ENCODE data around the gene THAP4.
"Not testable (repeated sequence)": the region's sequence is repeated elsewhere in the genome, so short reads cannot be mapped to it uniquely, and the experiment has no call there.

THAP4 gene

DNA sequence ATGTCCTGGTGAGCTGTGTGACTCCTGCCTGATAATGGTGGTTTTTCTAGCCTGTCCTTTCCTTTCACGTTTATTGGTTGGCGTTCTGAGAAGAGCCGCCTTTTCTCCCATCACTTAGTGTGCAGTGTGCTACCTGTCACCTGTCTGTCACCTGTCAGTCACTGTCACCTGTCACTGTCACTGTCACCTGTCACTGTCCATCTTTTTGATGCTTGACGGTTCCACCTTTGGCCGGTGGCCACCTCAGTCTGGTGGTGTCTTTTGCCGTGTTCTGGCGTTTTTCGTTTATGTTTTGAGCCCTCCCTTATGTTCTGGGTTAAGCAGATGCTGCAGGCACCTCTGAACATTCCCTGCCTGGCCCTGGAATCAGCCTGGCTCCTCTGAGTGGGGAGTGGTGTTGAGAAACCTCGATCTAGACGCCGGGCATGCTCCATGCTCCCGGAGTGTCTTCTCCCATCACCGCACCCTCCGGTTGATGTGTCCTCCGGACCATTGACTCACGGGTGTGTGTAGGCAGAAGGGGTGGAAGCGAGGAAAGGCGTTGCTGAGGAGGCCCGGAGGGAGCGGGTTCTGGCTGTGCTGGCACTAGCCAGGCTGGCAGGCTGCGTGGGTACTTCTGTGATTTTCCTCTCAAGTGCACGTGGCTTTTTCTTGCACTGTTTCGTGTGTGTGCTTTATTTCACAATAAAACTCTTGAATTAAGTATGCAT is 28.9 kb upstream of the THAP4 start:
- DNase-seq (ENCODE audit: low read depth), result no peak

DNA sequence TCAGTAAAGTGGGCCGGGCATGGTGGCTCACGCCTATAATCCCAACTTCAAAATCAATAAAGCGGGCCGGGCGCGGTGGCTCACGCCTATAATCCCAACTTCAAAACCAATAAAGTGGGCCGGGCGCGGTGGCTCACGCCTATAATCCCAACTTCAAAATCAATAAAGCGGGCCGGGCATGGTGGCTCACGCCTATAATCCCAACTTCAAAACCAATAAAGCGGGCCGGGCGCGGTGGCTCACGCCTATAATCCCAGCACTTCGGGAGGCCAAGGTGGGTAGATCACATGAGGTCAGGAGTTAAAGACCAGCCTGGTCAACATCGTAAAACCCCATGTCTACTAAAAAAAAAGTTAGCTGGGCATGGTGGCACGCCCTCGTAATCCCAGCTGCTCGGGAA is 25.8 kb upstream of the THAP4 start:
- not testable (repeated sequence) for DNase-seq (ENCODE audit: low read depth)

DNA sequence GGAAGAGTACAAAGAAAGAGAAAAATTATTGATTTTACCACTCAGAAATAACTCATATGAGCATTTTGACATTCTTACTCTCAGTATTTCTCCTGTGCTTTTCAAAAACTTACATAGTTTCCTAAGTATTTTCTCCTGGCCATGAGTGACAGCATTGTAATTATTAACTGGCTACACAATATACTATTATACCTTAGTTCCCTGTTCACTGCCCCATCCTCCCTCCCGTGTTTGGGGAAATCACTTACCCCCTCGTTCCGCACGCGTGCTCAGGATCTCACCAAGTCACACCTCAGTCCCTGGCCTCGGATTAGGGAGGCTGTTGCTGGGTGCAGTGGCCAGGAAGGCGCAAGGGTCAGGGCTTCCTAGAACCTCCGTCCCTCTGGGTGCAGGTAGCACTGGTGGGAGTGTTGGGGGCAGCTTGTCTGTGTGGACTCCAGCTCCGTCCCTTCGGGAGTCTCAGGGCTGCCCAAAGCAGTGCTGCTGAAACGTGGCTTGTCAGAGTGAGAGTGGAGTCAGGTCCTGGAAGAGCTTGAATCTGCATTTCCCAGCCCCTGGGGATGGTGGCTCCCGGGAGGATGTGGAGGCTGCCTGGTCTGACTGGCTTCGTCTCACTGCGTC is 23.7 kb upstream of the THAP4 start:
- DNase-seq (ENCODE audit: low read depth), result no peak

- no peak for DNase-seq (ENCODE audit: low read depth)
Observed at GRCh38 chr2:241659150-241659739, 22.3 kb upstream of the THAP4 start.

DNA sequence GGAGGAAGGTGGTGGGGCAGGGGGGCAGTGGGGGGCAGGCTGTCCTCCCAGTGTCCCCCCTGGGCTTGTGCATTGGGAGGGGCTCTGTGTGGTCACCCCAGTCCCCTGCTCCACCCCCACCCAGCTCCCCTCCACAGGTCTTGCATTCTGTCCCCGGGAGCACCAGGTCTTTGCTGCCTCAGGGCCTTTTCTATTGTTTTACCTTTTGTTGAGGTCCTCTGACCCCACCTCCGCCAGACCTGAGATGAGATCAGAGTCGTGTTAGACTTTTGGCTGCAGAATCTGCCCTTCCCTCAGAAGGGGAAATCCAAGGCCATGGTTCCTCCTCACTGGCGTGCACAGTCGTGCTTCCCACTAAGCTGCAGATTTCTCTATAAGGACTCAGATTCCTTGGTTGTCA is 21.3 kb upstream of the THAP4 start:
- no peak for DNase-seq (ENCODE audit: low read depth)

DNA sequence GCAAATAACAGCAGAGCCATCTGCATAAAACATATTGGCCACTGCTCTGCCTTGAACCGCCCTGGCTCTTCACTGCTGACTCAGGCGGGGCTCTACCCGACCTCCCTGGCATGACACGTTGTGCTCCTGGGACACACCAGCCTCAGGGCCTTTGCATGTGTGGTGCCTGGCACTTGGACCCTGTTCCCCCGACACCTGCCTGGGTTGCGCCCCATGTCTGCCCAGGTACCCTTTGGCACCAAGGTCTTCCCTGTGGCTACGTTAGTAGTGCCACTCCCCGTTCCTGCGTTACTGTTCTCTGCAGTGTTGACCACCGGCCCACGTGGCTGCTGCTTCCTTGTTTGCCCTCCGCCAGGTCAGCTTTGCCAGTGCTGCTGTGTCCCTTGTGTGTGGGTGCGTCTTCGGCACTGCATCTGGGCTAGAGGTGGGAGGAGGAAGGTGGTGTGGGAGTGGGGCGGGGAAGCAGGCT is 20.9 kb upstream of the THAP4 start:
- DNase-seq (ENCODE audit: low read depth), result no peak

GRCh38 chr2:241656190-241656741 is 19.3 kb upstream of the THAP4 start:
- no peak for DNase-seq (ENCODE audit: low read depth)

DNA sequence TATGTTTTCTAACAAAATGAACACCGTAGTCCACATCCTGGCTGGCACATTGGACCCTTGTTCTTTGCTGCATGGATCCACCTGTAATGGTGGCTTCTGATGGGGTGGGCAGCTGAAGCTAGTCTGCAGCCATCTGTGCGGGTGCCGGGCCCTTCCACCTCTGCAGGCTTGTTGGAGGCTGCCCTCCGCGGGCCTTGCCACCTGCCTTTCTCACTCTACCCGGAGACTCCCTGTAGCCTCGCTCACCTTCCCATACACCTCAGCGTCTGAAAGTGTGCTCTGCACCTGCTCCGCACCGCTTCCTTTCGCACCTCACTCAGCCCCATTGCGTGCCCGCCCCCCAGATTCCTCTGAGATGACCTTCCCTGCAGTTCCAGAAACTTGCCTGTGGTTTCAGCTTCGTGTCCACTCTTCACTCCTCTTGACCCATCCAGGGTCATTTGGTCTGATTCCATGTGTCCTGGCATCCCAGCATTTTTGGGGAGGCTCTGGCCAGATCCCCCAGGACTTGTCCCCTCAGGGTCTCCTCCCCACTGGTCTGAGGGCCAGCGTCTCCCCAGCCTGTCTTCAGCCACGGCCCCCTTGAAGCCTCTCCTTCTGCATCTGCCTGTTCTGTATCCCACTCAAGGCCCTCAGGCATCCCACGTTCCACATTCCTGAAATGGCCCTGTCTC is 18.7 kb upstream of the THAP4 start:
- DNase-seq (ENCODE audit: low read depth), result no peak

- DNase-seq (ENCODE audit: low read depth), result no peak
Observed at GRCh38 chr2:241654551-241654950, 17.6 kb upstream of the THAP4 start.

DNA sequence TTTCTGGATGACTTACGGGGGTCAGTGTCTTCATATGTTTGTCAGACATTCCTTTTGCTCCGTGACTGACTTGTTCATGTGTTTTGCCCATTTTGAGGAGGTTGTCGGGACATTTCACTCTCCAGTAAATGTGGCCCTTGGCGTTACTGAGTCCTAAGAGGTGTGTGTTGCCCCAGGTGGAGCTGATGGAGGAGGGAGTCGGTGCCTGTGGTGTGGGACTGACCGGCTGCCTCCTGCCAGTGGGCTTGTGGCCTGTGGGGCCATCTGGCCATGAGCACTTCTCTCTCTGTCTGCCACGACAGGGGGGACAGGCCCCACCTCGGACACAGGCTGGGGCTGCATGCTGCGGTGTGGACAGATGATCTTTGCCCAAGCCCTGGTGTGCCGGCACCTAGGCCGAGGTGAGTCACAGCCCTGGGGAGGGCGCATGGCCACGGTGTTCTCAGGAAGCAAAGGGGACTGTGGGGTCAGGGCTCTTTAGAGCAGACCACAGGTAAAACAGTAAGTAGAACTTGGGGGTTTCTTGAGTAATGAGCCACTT is 16.3 kb upstream of the THAP4 start:
- no peak for DNase-seq (ENCODE audit: low read depth)

GRCh38 chr2:241652722-241653121 is 15.8 kb upstream of the THAP4 start:
- DNase-seq (ENCODE audit: low read depth), result no peak

DNA sequence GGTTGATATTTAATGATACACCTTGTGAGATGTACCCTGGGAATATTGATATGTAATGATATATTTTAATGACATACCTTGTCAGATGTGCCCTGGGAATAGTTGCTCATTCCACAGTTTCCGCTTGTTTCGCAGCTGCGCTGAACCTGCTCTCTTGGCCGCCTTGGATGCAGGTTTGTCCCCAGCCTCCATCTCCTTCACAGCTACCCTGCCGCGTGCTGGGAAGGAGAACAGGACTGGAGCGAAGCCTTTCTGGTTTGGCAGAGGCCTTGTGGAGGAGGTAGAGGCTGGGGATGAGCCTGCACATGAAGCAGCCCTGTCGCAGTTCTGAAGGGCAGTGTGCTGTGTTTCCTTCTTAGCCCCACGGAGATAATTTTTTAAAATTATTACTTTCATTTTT is 15.2 kb upstream of the THAP4 start:
- no peak for DNase-seq (ENCODE audit: low read depth)

DNA sequence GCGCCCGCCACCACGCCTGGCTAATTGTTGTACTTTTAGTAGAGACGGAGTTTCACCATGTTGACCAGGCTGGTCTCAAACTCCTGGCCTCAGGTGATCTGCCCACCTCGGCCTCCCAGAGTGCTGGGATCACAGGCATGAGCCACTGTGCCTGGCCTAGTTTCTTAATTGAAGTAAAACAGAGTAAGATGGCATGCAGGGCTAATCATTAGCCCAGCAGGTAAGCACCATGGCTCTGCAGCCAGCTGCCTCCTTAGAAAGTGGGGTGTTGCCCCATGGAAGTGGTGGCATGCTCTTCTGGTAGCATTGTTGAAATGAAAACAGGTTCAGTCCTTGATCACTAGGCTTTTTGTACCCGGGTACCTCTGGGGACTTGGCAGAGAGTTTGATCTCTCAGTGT is 13.0 kb upstream of the THAP4 start:
- DNase-seq (ENCODE audit: low read depth), result no peak

DNA sequence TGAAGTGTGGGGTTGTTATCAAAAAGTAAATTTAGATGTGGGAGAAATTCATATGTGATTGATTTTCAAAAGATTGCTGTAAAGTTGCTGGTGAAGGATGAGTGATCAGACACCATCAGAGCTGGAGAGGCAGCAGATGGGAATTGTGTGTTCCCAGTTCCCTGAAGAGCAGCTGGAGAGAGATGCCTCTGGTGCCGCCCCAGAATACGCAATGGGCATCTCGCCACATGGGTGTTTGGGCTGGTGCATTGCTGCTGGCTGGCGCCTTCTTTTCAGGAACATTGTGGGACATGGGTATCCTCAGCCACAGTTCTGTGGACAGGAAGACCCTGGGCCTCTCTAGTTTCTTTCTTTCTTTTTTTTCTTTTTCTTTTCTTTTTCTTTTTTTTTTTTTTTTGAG is 12.4 kb upstream of the THAP4 start:
- no peak for DNase-seq (ENCODE audit: low read depth)

DNA sequence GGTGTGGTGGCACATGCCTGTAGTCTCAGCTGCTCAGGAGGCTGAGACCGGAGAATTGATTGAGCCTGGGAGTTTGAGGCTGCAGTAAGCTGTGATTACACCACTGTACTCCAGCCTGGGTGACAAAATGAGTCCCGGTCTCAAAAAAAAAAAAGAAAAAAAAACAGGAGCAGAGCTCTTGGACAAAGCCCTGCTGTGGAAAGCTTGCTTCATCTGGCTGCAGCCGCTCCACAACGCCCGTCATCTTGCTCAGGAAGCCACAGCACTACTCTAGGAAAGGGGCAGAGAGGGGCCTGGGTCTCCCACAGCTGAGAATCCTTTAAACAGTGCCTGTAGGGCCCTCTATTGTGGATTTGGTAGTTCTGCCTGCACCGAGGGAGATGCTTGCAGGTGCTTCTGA is 11.5 kb upstream of the THAP4 start:
- no peak for DNase-seq (ENCODE audit: low read depth)

- no peak for DNase-seq (ENCODE audit: low read depth)
Observed at GRCh38 chr2:241645915-241646645, 9.1 kb upstream of the THAP4 start.

DNA sequence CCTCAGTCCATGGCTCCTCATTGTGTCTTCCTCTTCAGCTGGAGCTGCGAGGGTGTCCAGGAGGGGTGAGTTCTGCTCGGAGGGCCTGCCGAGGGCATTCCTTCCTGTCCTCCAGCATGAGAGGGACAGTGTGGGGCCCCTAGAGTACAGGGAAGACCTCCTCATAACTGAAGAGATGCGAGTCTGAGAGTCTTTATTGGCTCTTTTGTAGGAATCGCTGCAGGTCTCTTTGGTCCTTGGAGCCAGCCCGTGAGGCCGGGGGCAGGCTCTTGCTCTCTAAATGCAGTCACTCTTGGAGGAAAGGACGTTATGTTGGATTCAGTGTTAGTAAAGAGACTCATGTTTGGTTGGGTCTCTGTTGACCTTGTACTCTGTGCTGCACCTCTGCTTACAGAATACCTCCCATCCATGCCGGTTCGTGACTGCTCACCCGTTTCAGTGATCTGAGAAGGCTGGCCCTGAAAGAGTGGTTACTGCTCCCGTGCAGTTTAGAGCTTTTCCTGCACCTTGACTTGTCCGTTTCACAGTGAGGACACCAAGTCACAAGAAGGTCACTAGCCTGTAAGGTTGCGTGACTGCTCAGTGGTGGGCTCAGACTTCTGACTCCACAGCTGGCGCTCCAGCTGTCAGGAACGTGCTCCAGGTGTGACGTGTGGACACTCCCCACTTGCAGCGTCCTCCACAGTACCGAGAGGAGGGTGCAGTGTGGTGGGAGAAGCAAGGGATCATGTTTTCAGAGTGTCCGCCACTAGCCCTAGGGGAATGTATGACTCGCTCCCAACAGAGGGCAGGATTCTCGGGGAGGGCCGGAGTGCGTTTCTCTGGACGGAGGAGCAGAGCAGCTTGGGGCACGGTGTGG is 8.3 kb upstream of the THAP4 start:
- no peak for DNase-seq (ENCODE audit: low read depth)

DNA sequence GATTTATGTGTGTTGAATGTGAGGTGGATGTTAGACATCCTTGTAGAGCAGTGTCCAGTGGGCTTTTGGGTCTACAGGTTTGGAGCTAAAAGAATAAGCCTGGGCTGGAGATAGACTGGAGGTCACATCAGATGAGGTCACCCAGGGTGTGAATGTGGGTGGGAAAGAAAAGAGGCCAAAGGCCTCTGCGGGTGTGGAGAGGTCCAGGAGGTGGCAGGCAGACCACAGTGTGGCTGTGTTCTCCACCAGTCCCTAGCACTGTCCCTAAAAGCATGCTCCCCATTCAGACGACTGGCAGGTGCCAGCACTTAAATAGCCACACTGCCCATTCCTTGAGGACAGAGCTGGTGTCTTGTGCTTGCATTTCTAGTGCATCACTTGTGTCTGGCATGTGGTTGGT is 4.7 kb upstream of the THAP4 start:
- DNase-seq (ENCODE audit: low read depth), result no peak

DNA sequence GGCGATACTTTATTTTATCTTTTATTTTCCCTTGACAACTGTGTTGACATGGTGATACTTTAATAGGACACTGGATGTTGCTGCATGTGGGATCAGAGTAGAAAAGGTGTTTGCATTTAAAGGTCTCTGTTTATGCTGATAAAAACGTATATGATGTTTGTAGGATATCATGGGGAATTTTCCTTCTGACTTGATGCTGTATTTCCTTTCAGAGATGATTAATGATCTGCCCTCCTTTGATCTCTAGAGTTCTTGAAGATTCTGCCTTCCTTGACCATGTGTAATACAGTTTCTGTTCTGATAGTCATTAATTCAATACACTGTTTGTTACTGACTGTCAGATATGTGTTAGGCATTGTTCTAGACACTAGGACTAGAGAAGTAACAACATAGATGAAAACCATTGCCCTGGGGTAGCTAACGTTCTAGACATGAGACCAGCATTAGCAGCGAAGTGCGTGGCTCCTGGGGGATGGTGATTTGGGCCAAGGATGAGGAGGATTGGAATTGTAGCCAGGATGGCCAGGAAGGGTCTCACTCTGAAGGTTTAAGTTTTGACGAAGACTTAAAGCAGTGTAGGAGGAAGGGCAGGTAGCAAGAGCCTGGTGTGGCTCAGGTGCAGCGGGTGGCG is 3.3 kb upstream of the THAP4 start:
- DNase-seq (ENCODE audit: low read depth), result no peak

GRCh38 chr2:241639385-241639784 is 2.4 kb upstream of the THAP4 start:
- DNase-seq (ENCODE audit: low read depth), result no peak
